ENCODE results near the gene TLX3. TPM values are rescaled to one million over a fixed set of nuclear protein-coding genes. Genes with fewer than 3 reads are reported as not detected.

TLX3 gene
- total RNA-seq, 1 experiment from 2014 or later: not detected

DNA sequence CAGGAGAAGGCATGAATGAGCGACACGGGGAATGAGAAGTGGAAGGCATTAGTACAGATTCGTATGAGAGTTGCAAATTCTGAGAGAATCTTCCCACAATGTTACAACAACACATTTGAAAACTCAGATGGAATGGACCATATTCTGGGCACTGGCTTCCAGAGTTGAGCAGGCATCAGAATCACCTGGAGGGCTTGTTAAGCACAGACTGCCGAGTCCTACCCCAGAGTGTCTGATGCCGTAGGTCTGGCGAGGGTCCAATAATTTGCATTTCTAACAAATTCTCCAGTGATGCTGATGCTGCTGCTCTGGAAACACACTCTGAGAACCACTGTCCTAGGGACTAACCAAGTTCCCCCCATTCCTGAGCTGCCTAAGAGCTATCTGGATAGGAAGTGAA is 2.9 kb upstream of the TLX3 start:
- no peak for DNase-seq (ENCODE audit: unreplicated experiment)
- BruUV-seq (replicated peaks): no TSS peak
- no peak overlapping the region for H3K27ac Mint-ChIP-seq (ENCODE audit: low read depth, unreplicated experiment)
- TF ChIP-seq, protein P1, sequence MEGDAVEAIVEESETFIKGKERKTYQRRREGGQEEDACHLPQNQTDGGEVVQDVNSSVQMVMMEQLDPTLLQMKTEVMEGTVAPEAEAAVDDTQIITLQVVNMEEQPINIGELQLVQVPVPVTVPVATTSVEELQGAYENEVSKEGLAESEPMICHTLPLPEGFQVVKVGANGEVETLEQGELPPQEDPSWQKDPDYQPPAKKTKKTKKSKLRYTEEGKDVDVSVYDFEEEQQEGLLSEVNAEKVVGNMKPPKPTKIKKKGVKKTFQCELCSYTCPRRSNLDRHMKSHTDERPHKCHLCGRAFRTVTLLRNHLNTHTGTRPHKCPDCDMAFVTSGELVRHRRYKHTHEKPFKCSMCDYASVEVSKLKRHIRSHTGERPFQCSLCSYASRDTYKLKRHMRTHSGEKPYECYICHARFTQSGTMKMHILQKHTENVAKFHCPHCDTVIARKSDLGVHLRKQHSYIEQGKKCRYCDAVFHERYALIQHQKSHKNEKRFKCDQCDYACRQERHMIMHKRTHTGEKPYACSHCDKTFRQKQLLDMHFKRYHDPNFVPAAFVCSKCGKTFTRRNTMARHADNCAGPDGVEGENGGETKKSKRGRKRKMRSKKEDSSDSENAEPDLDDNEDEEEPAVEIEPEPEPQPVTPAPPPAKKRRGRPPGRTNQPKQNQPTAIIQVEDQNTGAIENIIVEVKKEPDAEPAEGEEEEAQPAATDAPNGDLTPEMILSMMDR (IDR thresholded peaks at IDR 0.05; ENCODE audit: unreplicated experiment): no peak
- H3K36me3 Mint-ChIP-seq (ENCODE audit: insufficient read depth, unreplicated experiment): peaks cover 6% of the 10 kb centered on the region
- intact Hi-C loops (cut with micrococcal nuclease): no loop called here
- H3K4me1 Mint-ChIP-seq (ENCODE audit: insufficient read depth, unreplicated experiment): no peaks in the 10 kb centered on the region
- ChIA-PET POLR2A (no interaction called here), CTCF (interaction anchor here (0.7 kb wide), 1 partner anchor 441 kb away, joined by 3 read pairs; no protein-coding TSS in a partner anchor)
- H3K27me3 Mint-ChIP-seq (ENCODE audit: insufficient read depth, unreplicated experiment): no peaks in the 10 kb centered on the region
- peaks cover 5% of the 10 kb centered on the region for H3K9me3 Mint-ChIP-seq (ENCODE audit: unreplicated experiment)
- no peak overlapping the region for H3K4me3 Mint-ChIP-seq (ENCODE audit: unreplicated experiment)

DNA sequence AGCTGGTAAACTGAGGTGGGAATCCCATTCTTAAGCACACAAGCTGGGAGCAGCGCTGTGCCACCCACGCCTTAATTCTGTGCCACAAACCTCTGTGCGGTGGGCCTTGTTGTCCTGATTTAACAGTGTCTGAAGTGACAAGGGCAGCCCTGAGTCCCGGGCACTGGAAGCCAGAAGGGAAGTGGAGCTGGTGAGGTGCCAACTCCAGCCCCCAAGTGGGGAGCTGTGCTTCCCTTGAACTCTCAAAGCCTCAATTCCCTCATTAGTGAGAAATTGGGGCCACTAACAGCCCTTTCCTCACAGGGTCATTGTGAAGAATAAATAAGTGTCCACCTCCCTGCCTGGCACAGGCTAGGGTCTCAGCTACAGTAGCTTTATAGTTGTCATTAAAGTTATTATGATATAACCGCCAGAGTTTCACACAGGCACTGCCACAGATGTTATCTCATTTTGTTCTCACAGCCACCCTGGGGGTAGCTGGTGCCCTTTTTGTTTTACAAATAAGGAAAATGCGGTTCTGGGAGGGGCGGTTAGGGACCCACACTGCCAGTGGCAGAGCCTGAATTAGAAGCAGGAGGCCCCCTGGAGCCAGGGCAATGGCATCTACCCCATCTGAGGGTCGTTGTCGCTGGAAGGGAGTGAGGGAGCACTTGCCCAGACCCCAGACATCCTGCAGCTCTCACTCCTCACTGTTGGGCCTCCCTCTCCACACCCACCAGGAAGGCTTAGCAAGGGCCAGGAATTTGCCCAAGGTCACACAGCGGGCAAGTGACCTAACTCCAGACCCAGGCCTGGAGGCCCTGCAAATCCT is 2.1 kb upstream of the TLX3 start:
- TF ChIP-seq, protein P1 (IDR thresholded peaks at IDR 0.05; ENCODE audit: unreplicated experiment): no peak
- CTCF ChIA-PET: interaction anchor here (0.7 kb wide), 2 partner anchors 30 to 441 kb away, joined by 3 read pairs; no protein-coding TSS in a partner anchor
- Mint-ChIP-seq H3K27ac (ENCODE audit: low read depth, unreplicated experiment) (no peak overlapping the region), H3K9me3 (ENCODE audit: unreplicated experiment) (peaks cover 5% of the 10 kb centered on the region), H3K4me3 (ENCODE audit: unreplicated experiment) (no peak overlapping the region), H3K36me3 (ENCODE audit: insufficient read depth, unreplicated experiment) (peaks cover 6% of the 10 kb centered on the region), H3K27me3 (ENCODE audit: insufficient read depth, unreplicated experiment) (no peaks in the 10 kb centered on the region), H3K4me1 (ENCODE audit: insufficient read depth, unreplicated experiment) (no peaks in the 10 kb centered on the region)
- POLR2A ChIA-PET: no interaction called here
- no peak for DNase-seq (ENCODE audit: unreplicated experiment)
- BruUV-seq (replicated peaks): no TSS peak
- intact Hi-C loops (cut with micrococcal nuclease): no loop called here

DNA sequence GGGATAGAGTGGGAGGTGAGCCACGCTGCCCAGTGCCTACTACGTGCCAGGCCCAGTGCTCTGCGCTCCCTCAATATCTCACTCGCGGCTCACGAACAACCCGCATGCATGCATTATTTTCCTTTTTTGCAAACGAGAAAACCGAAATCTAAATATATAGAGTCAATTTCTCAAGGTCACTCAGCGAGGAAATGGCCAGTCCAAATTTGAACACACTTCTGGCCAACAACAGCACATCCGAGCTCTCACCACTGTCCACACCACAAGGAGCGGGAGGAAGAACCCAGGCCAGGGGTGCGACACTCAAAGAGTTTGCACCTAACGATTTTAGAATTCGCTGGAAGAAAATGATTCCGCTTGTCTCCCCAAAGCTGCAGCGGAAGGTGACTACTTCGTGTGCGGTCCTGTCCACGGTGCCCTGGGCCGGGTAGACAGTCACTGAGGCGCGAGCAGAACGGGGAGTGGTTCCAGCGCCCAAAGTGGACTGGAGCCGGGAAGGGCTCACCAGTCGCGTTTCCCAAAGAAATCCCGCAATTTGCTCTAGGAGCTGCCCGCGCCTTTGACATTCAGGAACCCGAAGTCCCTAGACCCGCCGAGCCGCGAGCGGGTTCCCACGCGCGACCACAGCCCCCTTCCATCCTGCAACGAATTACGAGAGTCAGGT is 1.1 kb upstream of the TLX3 start:
- CTCF ChIA-PET: interaction anchor here (0.7 kb wide), 1 partner anchor 31 kb away, joined by 3 read pairs; no protein-coding TSS in a partner anchor
- Mint-ChIP-seq H3K36me3 (ENCODE audit: insufficient read depth, unreplicated experiment) (peaks cover 6% of the 10 kb centered on the region), H3K4me1 (ENCODE audit: insufficient read depth, unreplicated experiment) (peaks cover 3% of the 10 kb centered on the region), H3K27ac (ENCODE audit: low read depth, unreplicated experiment) (no peak overlapping the region), H3K4me3 (ENCODE audit: unreplicated experiment) (no peak overlapping the region), H3K9me3 (ENCODE audit: unreplicated experiment) (peaks cover 10% of the 10 kb centered on the region), H3K27me3 (ENCODE audit: insufficient read depth, unreplicated experiment) (peaks cover 6% of the 10 kb centered on the region)
- no TSS peak for BruUV-seq (replicated peaks)
- intact Hi-C loops (cut with micrococcal nuclease): no loop called here
- POLR2A ChIA-PET: no interaction called here
- TF ChIP-seq, protein P1 (IDR thresholded peaks at IDR 0.05; ENCODE audit: unreplicated experiment): no peak
- DNase-seq (ENCODE audit: unreplicated experiment): no peak
